Keratinocyte (primary cell): ENCODE data around the gene TACR2. TPM values are rescaled to one million over a fixed set of nuclear protein-coding genes. Genes with fewer than 3 reads are reported as not detected.

ENCODE experiments used
- DNase-seq: peaks from one replicate; pipeline ENCODE4 v3.0.0-alpha.2; 2011; ENCODE audit warnings: low read depth, missing footprints, low spot score
- FAIRE-seq: peaks from 2 replicates; lab custom pipeline; 2011; peaks lifted over from hg19 to GRCh38; lab: Jason Lieb, UNC
- H2AFZ ChIP-seq: 2 replicates; pipeline ENCODE4 v1.6.0; 2012; ENCODE audit warnings: low read length, control low read depth, inconsistent platforms; ENCODE audit not compliant: control insufficient read depth
- H3K27ac ChIP-seq: 2 replicates; pipeline ENCODE4 v1.5.1; 2011; ENCODE audit warnings: low read length; ENCODE audit not compliant: control insufficient read depth, insufficient read depth
- H3K27me3 ChIP-seq: 3 replicates; pipeline ENCODE4 v1.6.0; 2011; ENCODE audit warnings: low read length; ENCODE audit not compliant: control insufficient read depth, insufficient read depth; ENCODE audit errors: extremely low read depth
- H3K36me3 ChIP-seq, 2 experiments: 2 replicates in 1 of 2; 3 replicates in 1 of 2; pipeline ENCODE4 v1.5.1; 2011; ENCODE audit warnings: low read length in 2 of 2, mild to moderate bottlenecking in 1 of 2; ENCODE audit not compliant: control insufficient read depth in 2 of 2, insufficient read depth in 2 of 2; ENCODE audit errors: extremely low read depth in 1 of 2
- H3K4me1 ChIP-seq: 3 replicates; pipeline ENCODE4 v1.5.1; 2011; ENCODE audit warnings: low read length; ENCODE audit not compliant: control insufficient read depth, insufficient read depth; ENCODE audit errors: extremely low read depth
- H3K4me2 ChIP-seq: 3 replicates; pipeline ENCODE4 v1.6.0; 2011; ENCODE audit warnings: low read depth, low read length; ENCODE audit not compliant: control insufficient read depth, insufficient read depth; ENCODE audit errors: extremely low read depth
- H3K4me3 ChIP-seq, 3 experiments: fragments of 200-600 bp in 1 of 3; sonication (generic) in 1 of 3; 2 replicates in 2 of 3; 3 replicates in 1 of 3; pipeline ENCODE4 v1.5.1; 2011 to 2016; ENCODE audit warnings: low read length in 3 of 3, mild to moderate bottlenecking in 3 of 3, control low read depth in 2 of 3, inconsistent platforms in 1 of 3, low read depth in 1 of 3, mixed read lengths in 1 of 3, mixed run types in 1 of 3, moderate library complexity in 1 of 3; ENCODE audit not compliant: control insufficient read depth in 2 of 3, insufficient read depth in 2 of 3; ENCODE audit errors: extremely low read depth in 1 of 3
- H3K79me2 ChIP-seq: 2 replicates; pipeline ENCODE4 v1.6.0; 2012; ENCODE audit warnings: low read length; ENCODE audit not compliant: control insufficient read depth, insufficient read depth
- H3K9ac ChIP-seq: 3 replicates; pipeline ENCODE4 v1.6.0; 2011; ENCODE audit warnings: low read length; ENCODE audit not compliant: control insufficient read depth, insufficient read depth; ENCODE audit errors: extremely low read depth
- H3K9me1 ChIP-seq: 3 replicates; pipeline ENCODE4 v1.6.0; 2011; ENCODE audit warnings: low read length; ENCODE audit not compliant: control insufficient read depth, insufficient read depth; ENCODE audit errors: extremely low read depth
- H3K9me3 ChIP-seq: 2 replicates; pipeline ENCODE4 v1.5.1; 2012; ENCODE audit warnings: low read depth, low read length; ENCODE audit not compliant: control insufficient read depth
- H4K20me1 ChIP-seq: 3 replicates; pipeline ENCODE4 v1.6.0; 2011; ENCODE audit warnings: low read length; ENCODE audit not compliant: control insufficient read depth, insufficient read depth; ENCODE audit errors: extremely low read depth
- CTCF ChIP-seq, 3 experiments: IDR thresholded peaks in 1 of 3; conservative IDR thresholded peaks in 1 of 3; optimal IDR thresholded peaks in 1 of 3; 2 replicates in 2 of 3; 3 replicates in 1 of 3; pipeline versions ENCODE3 to v1.5.1; 2011; ENCODE audit warnings: low read length in 3 of 3, mild to moderate bottlenecking in 3 of 3, moderate library complexity in 2 of 3, control low read depth in 1 of 3, inconsistent platforms in 1 of 3; ENCODE audit not compliant: insufficient read depth in 2 of 3; ENCODE audit errors: extremely low read depth in 1 of 3
- EZH2 ChIP-seq: IDR thresholded peaks from one replicate; pipeline ENCODE4 v1.6.1; 2012; ENCODE audit warnings: inconsistent platforms, mild to moderate bottlenecking, low read length, moderate library complexity
- dilution Hi-C: fragments of 300-500 bp; cut with MboI; formaldehyde crosslinking; loops from one replicate; pipeline ENCODE4 v1.7.0; 2020; ENCODE audit warnings: low sequenced_read_pairs; ENCODE audit not compliant: extremely low pct_ligation_motif_present
- polyA plus RNA-seq, 5 experiments: library from polyadenylated mRNA; depleted of rRNA in 3 of 5; stranded (reverse) in 3 of 5; stranded (forward) in 1 of 5; unstranded in 1 of 5; fragments of >200 nt; gene quantifications; 1 replicate in 1 of 5; 2 replicates in 3 of 5; 3 replicates in 1 of 5; pipeline versions ENCODE4 v1.2.1 to v1.2.3, GENCODE V29; 2011 to 2012; ENCODE audit warnings: missing spikeins in 2 of 5, low read depth in 1 of 5, low replicate concordance in 1 of 5

TACR2 gene
- polyA plus RNA-seq, 1 donor (not counting 4 experiments of a cell fraction or from before 2014, with no cell fraction given): 0.07 TPM

GRCh38 chr10:69409176-69409495, 7.6 kb downstream of the TACR2 start:
- peak overlapping the region; percentile 60 for H3K9ac ChIP-seq

GRCh38 chr10:69408318-69409175, 8.2 kb downstream of the TACR2 start:
- Histone ChIP-seq H3K9ac (peak overlapping the region; percentile 60), H4K20me1 (no peaks in the 10 kb centered on the region), H3K9me1 (peaks cover 4% of the 10 kb centered on the region), H3K27me3 (no peaks in the 10 kb centered on the region), H2AFZ (peak overlapping the region; percentile 78), H3K27ac (peak overlapping the region; percentile 54), H3K4me2 (peak overlapping the region; percentile 74), H3K4me1 (peaks cover 27% of the 10 kb centered on the region), H3K9me3 (no peaks in the 10 kb centered on the region), H3K79me2 (no peaks in the 10 kb centered on the region), H3K36me3 (peaks cover 0 to 1% of the 10 kb centered on the region in 2 experiments), H3K4me3 (peak overlapping the region in 1 of 3 experiments; percentile 45)
- dilution Hi-C loops: no loop called here
- peak; percentile 20 to 81 (median 79) for TF ChIP-seq CTCF (optimal IDR thresholded peaks at IDR 0.05 in 1 of 3, IDR thresholded peaks at IDR 0.05 in 1 of 3, conservative IDR thresholded peaks at IDR 0.05 in 1 of 3; ENCODE audit: extremely low read depth in 1 of 3, insufficient read depth in 2 of 3, low read length in 3 of 3)
- no peak for TF ChIP-seq EZH2
- DNase-seq (peak; percentile 66), FAIRE-seq (no peak)

More at GRCh38 chr10:69409176-69409495, 7.6 kb downstream of the TACR2 start:
- H3K4me1 ChIP-seq: peaks cover 27% of the 10 kb centered on the region
- DNase-seq: no peak
- no peak for FAIRE-seq
- H3K27ac ChIP-seq: peak overlapping the region; percentile 54
- TF ChIP-seq EZH2 (no peak), CTCF (optimal IDR thresholded peaks at IDR 0.05 in 1 of 3, IDR thresholded peaks at IDR 0.05 in 1 of 3, conservative IDR thresholded peaks at IDR 0.05 in 1 of 3; ENCODE audit: extremely low read depth in 1 of 3, insufficient read depth in 2 of 3, low read length in 3 of 3) (no peak)
- H3K36me3 ChIP-seq: peaks cover 0 to 1% of the 10 kb centered on the region in 2 experiments
- no peaks in the 10 kb centered on the region for H3K27me3 ChIP-seq
- no peaks in the 10 kb centered on the region for H4K20me1 ChIP-seq
- H3K79me2 ChIP-seq: no peaks in the 10 kb centered on the region
- dilution Hi-C loops: no loop called here
- H3K4me2 ChIP-seq: peak overlapping the region; percentile 74
- no peaks in the 10 kb centered on the region for H3K9me3 ChIP-seq
- H2AFZ ChIP-seq: peak overlapping the region; percentile 78
- peak overlapping the region in 1 of 3 experiments; percentile 45 for H3K4me3 ChIP-seq
- H3K9me1 ChIP-seq: peaks cover 4% of the 10 kb centered on the region
